ENCODE measurements around the gene EMILIN3. TPM values are rescaled to one million over a fixed set of nuclear protein-coding genes. Genes with fewer than 3 reads are reported as not detected.

Gene EMILIN3
- total and polyA plus RNA-seq, 7 donors = 0.12 to 1.5 (median 0.47) TPM; not detected in 1

GRCh38 chr20:41330343-41330720 is 36.3 kb downstream of the EMILIN3 start:
- no peak overlapping the region for H3K4me3 ChIP-seq
- H3K9me3 ChIP-seq = no peaks in the 10 kb centered on the region
- intact Hi-C loops (cut with DNase I) = loop anchor here (5.0 to 10.0 kb wide), 2 partner anchors 98 to 366 kb away; no protein-coding TSS in a partner anchor
- WGBS, 3 donors = 34 to 76% (median 53%) methylated on average over 5 of the region's 5 CpGs
- no peak for TF ChIP-seq CTCF (IDR thresholded peaks at IDR 0.05)
- peaks cover 16% of the 10 kb centered on the region for H3K4me1 ChIP-seq
- peak; percentile 20 to 53 (median 36) for ATAC-seq
- peak overlapping the region; percentile 88 for H3K27ac ChIP-seq
- no peak for DNase-seq
- no peaks in the 10 kb centered on the region for H3K27me3 ChIP-seq (ENCODE audit: insufficient read depth in 3 of 3, low read length in 2 of 3)
- H3K36me3 ChIP-seq (ENCODE audit: insufficient read depth in 1 of 2, low read depth in 1 of 2) = no peaks in the 10 kb centered on the region

- intact Hi-C loops (cut with DNase I) = loop anchor here (5.0 to 10.0 kb wide), 2 partner anchors 97 to 365 kb away; no protein-coding TSS in a partner anchor
- TF ChIP-seq CTCF (IDR thresholded peaks at IDR 0.05) = no peak
- DNase-seq = peak; percentile 87 to 92
Observed at GRCh38 chr20:41329435-41330342, 36.9 kb downstream of the EMILIN3 start.

GRCh38 chr20:41327178-41327577 is 39.4 kb downstream of the EMILIN3 start:
- Histone ChIP-seq H3K4me1 (peaks cover 16% of the 10 kb centered on the region), H3K27me3 (ENCODE audit: insufficient read depth in 3 of 3, low read length in 2 of 3) (no peaks in the 10 kb centered on the region), H3K4me3 (no peak overlapping the region), H3K27ac (no peak overlapping the region), H3K9me3 (no peaks in the 10 kb centered on the region), H3K36me3 (ENCODE audit: insufficient read depth in 1 of 2, low read depth in 1 of 2) (no peaks in the 10 kb centered on the region)
- DNase-seq = no peak
- intact Hi-C loops (cut with DNase I) = no loop called here
- WGBS, 3 donors = 62 to 74% (median 73%) methylated on average over 5 of the region's 5 CpGs
- TF ChIP-seq CTCF (IDR thresholded peaks at IDR 0.05) = no peak
- ATAC-seq = no peak

More at GRCh38 chr20:41329435-41330342, 36.9 kb downstream of the EMILIN3 start:
- H3K9me3 ChIP-seq = no peaks in the 10 kb centered on the region
- H3K4me3 ChIP-seq = peak overlapping the region; percentile 16
- H3K4me1 ChIP-seq = peaks cover 16% of the 10 kb centered on the region
- peak; percentile 97 to 99 (median 98) for ATAC-seq
- no peaks in the 10 kb centered on the region for H3K27me3 ChIP-seq (ENCODE audit: insufficient read depth in 3 of 3, low read length in 2 of 3)
- H3K36me3 ChIP-seq (ENCODE audit: insufficient read depth in 1 of 2, low read depth in 1 of 2) = no peaks in the 10 kb centered on the region
- WGBS, 3 donors = 17 to 24% (median 18%) methylated on average over 14 of the region's 14 CpGs
- peak overlapping the region; percentile 88 for H3K27ac ChIP-seq

- H3K4me1 ChIP-seq = peaks cover 9% of the 10 kb centered on the region
- H3K4me3 ChIP-seq = no peak overlapping the region
- no peaks in the 10 kb centered on the region for H3K36me3 ChIP-seq (ENCODE audit: insufficient read depth in 1 of 2, low read depth in 1 of 2)
- TF ChIP-seq CTCF (IDR thresholded peaks at IDR 0.05) = no peak
- WGBS, 3 donors = 83 to 88% (median 84%) methylated on average over 1 of the region's 1 CpG
- DNase-seq = no peak
- no peaks in the 10 kb centered on the region for H3K9me3 ChIP-seq
- ATAC-seq = no peak
- no peaks in the 10 kb centered on the region for H3K27me3 ChIP-seq (ENCODE audit: insufficient read depth in 3 of 3, low read length in 2 of 3)
- intact Hi-C loops (cut with DNase I) = no loop called here
- H3K27ac ChIP-seq = no peak overlapping the region
Observed at GRCh38 chr20:41320976-41321375, 45.6 kb downstream of the EMILIN3 start.

All from psoas muscle (tissue), 8 donors.